A549 (cell line): ENCODE measurements around the gene CAMSAP1. TPM values are rescaled to one million over a fixed set of nuclear protein-coding genes. Genes with fewer than 3 reads are reported as not detected.

Experiments
- ATAC-seq, 2 experiments: fragments of 200-7000 bp in 1 of 2; fragments of >200 bp in 1 of 2; cut with Nextera tagmentation in 1 of 2; cut with Tn5 transposase in 1 of 2; 3 replicates each; pipeline versions ENCODE4 v1.8.0 to v1.9.1; 2018 to 2020; ENCODE audit warnings: mild to moderate bottlenecking in 1 of 2, moderate library complexity in 1 of 2
- CTCF ChIA-PET: fragments of 300-600 bp; sonication (Branson Sonifier 250); formaldehyde crosslinking; extraction: SDS; loops from one replicate; lab custom pipeline; 2021; ENCODE audit warnings: antibody characterized with exemption, inconsistent platforms; lab: Yijun Ruan, JAX
- POLR2A ChIA-PET: fragments of 350-600 bp; formaldehyde crosslinking; extraction: SDS; loops from one replicate; lab custom pipeline; 2021; ENCODE audit warnings: antibody characterized with exemption, inconsistent platforms; lab: Yijun Ruan, JAX
- DNase-seq, 2 experiments: peaks; one replicate each; pipeline versions ENCODE4 v3.0.0 to v3.0.0-alpha.2; 2011 to 2016; ENCODE audit warnings: low read depth in 1 of 2, low spot score in 1 of 2
- FAIRE-seq: peaks from 2 replicates; lab custom pipeline; 2011; peaks lifted over from hg19 to GRCh38; lab: Jason Lieb, UNC
- H3K27ac ChIP-seq, 2 experiments: fragments of >200 bp; sonication (Bioruptor Twin); formaldehyde crosslinking; 3 replicates each; pipeline ENCODE4 v1.5.1; 2016 to 2017
- H3K4me1 ChIP-seq: fragments of >200 bp; sonication (Bioruptor Twin); formaldehyde crosslinking; 3 replicates; pipeline ENCODE4 v1.6.1; 2016
- H3K4me2 ChIP-seq: fragments of >200 bp; sonication (Bioruptor Twin); formaldehyde crosslinking; 3 replicates; pipeline ENCODE4 v1.6.1; 2016
- H3K4me3 ChIP-seq: fragments of >200 bp; sonication (Bioruptor Twin); formaldehyde crosslinking; 3 replicates; pipeline ENCODE4 v1.5.1; 2016
- H3K9me3 ChIP-seq: fragments of >200 bp; sonication (Bioruptor Twin); formaldehyde crosslinking; 3 replicates; pipeline ENCODE4 v1.6.1; 2016
- CBX2 ChIP-seq: fragments of 200-600 bp; sonication (generic); IDR thresholded peaks from 2 replicates; pipeline ENCODE4 v1.6.1; 2016; ENCODE audit warnings: low read depth, mild to moderate bottlenecking, borderline replicate concordance
- CEBPB ChIP-seq, 2 experiments: fragments of >200 bp in 1 of 2; sonication (Bioruptor Twin) in 1 of 2; formaldehyde crosslinking in 1 of 2; IDR thresholded peaks; 2 replicates each; pipeline ENCODE4 v1.6.1; 2012 to 2016
- CHD2 ChIP-seq: fragments of 150-350 bp; IDR thresholded peaks from 2 replicates; pipeline ENCODE4 v1.6.1; 2014; ENCODE audit warnings: low read length; ENCODE audit not compliant: partially characterized antibody
- FOSB ChIP-seq: fragments of 250-450 bp; sonication (Bioruptor Pico); IDR thresholded peaks from 2 replicates; pipeline ENCODE4 v1.5.0; 2020; ENCODE audit warnings: mild to moderate bottlenecking, moderate library complexity
- HDAC2 ChIP-seq: fragments of 200-600 bp; sonication (generic); IDR thresholded peaks from 2 replicates; pipeline ENCODE4 v1.6.1; 2016
- KDM1A ChIP-seq: fragments of 200-600 bp; sonication (generic); IDR thresholded peaks from 2 replicates; pipeline ENCODE4 v1.6.1; 2016; ENCODE audit warnings: low read depth, mild to moderate bottlenecking
- KDM5A ChIP-seq: fragments of 200-600 bp; sonication (generic); IDR thresholded peaks from 2 replicates; pipeline ENCODE4 v1.6.1; 2016; ENCODE audit warnings: antibody characterized with exemption, mild to moderate bottlenecking
- NPAS2 ChIP-seq: fragments of 250-450 bp; sonication (Bioruptor Pico); IDR thresholded peaks from 2 replicates; pipeline ENCODE4 v1.8.0; 2022; ENCODE audit warnings: mild to moderate bottlenecking, moderate library complexity, borderline replicate concordance
- RAD21 ChIP-seq, 2 experiments: fragments of >200 bp in 1 of 2; sonication (Bioruptor Twin) in 1 of 2; formaldehyde crosslinking in 1 of 2; IDR thresholded peaks in 1 of 2; conservative IDR thresholded peaks in 1 of 2; 2 replicates in 1 of 2; 3 replicates in 1 of 2; pipeline ENCODE4 v1.6.1; 2012 to 2018; ENCODE audit warnings: inconsistent platforms in 1 of 2
- RFX5 ChIP-seq: fragments of 450-650 bp; IDR thresholded peaks from 2 replicates; pipeline ENCODE4 v1.7.1; 2014; ENCODE audit warnings: antibody characterized with exemption, mild to moderate bottlenecking, moderate library complexity
- SMC3 ChIP-seq: fragments of >200 bp; sonication (Bioruptor Twin); formaldehyde crosslinking; IDR thresholded peaks from 3 replicates; pipeline ENCODE4 v1.6.1; 2018; ENCODE audit warnings: inconsistent platforms
- SREBF2 ChIP-seq: fragments of 450-650 bp; IDR thresholded peaks from 2 replicates; pipeline ENCODE4 v1.6.1; 2014; ENCODE audit warnings: mild to moderate bottlenecking, moderate library complexity
- TFCP2L1 ChIP-seq: fragments of 250-450 bp; sonication (Bioruptor Pico); IDR thresholded peaks from 2 replicates; pipeline ENCODE4 v1.5.0; 2021; ENCODE audit warnings: mild to moderate bottlenecking
- TP53 ChIP-seq: fragments of 250-450 bp; sonication (Bioruptor Pico); IDR thresholded peaks from 2 replicates; pipeline ENCODE4 v1.5.0; 2021; ENCODE audit warnings: mild to moderate bottlenecking, moderate library complexity
- ZSCAN20 ChIP-seq: fragments of 250-450 bp; sonication (Bioruptor Pico); IDR thresholded peaks from 2 replicates; pipeline ENCODE4 v1.8.0; 2022; ENCODE audit warnings: mild to moderate bottlenecking, moderate library complexity
- WGBS: methylation state at CpG from one replicate; pipeline ENCODE4 v1.1.6; 2017; ENCODE audit errors: missing lambda C conversion rate; 5-methylcytosine and 5-hydroxymethylcytosine counted together
- polyA plus RNA-seq, 4 experiments: library from polyadenylated mRNA; depleted of rRNA in 3 of 4; stranded (reverse); fragments of >200 nt; fragmentation: RNase III in 1 of 4; extraction: RNeasy Plus Mini Kit Qiagen cat#74134 plus additional on column Dnase treatment in 1 of 4; gene quantifications; 2 replicates in 3 of 4; 3 replicates in 1 of 4; pipeline ENCODE4 v1.2.3, GENCODE V29; 2011 to 2017
- TF ChIP-seq, protein P1 (sequence below): IDR thresholded peaks from 2 replicates; pipeline ENCODE4 v1.6.1; 2012; ENCODE audit warnings: low read depth, borderline replicate concordance
- TF ChIP-seq, protein P2 (sequence below): fragments of >200 bp; sonication (Bioruptor Twin); formaldehyde crosslinking; IDR thresholded peaks from 3 replicates; pipeline ENCODE4 v1.5.1; 2016
- TF ChIP-seq, protein P3 (sequence below): fragments of 200-600 bp; sonication (generic); IDR thresholded peaks from 2 replicates; pipeline ENCODE4 v1.6.1; 2016; ENCODE audit warnings: antibody characterized with exemption, mild to moderate bottlenecking, moderate library complexity
- TF ChIP-seq, protein P4 (sequence below): IDR thresholded peaks from 2 replicates; pipeline ENCODE4 v1.6.1; 2012

CAMSAP1 gene
- polyA plus RNA-seq, 2 of the 4 experiments (the other 2 are of a cell fraction) = 8.6 to 15.0 TPM

DNA sequence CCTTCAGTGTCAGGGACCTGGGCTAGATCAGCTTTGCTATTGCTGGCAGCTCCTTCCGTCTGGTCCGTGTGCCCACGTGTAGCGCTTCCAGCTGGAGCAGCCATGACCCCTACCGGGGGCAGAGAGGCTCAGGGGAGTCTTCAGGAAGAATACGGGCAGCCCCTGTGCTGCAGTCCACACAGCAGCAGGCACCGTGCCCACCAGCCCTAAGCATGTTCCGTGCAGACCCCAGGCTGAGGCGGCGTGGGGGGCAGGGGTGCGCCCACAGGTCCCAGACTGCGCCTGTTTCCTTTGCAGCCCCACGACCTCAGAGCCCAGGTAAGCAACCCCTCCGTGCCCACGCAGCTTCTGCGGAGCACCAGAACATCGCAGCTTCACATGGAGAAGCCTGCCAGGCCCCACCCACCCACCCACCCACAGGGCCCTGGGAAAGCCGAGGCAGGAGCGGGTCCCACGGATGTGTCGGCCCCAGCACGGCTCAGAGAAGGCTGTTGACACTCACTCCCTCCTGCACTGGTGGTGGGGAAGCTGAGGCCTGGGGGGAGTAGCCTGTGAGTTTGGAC, 122.3 kb downstream of the CAMSAP1 start:
- Histone ChIP-seq H3K4me2 (no peak overlapping the region), H3K27ac (no peak overlapping the region), H3K9me3 (no peaks in the 10 kb centered on the region), H3K4me1 (no peaks in the 10 kb centered on the region), H3K4me3 (no peak overlapping the region)
- ChIA-PET POLR2A (interaction anchor here (0.5 kb wide), 1 partner anchor 471 kb away, joined by 3 read pairs; no protein-coding TSS in a partner anchor), CTCF (interaction anchor here (1.1 kb wide), 1 partner anchor 34 kb away, joined by 3 read pairs; no protein-coding TSS in a partner anchor)
- no peak for TF ChIP-seq SREBF2
- 0 out of 5 replicates have a peak, but pooled peaks of 1 of the 2 experiments have one; percentile 10 for TF ChIP-seq RAD21 (conservative IDR thresholded peaks at IDR 0.05 in 1 of 2, IDR thresholded peaks at IDR 0.05 in 1 of 2)
- no peak for DNase-seq
- no peak for FAIRE-seq
- ATAC-seq = no peak
- 52% methylated on average over 8 of the region's 22 CpGs for WGBS

DNA sequence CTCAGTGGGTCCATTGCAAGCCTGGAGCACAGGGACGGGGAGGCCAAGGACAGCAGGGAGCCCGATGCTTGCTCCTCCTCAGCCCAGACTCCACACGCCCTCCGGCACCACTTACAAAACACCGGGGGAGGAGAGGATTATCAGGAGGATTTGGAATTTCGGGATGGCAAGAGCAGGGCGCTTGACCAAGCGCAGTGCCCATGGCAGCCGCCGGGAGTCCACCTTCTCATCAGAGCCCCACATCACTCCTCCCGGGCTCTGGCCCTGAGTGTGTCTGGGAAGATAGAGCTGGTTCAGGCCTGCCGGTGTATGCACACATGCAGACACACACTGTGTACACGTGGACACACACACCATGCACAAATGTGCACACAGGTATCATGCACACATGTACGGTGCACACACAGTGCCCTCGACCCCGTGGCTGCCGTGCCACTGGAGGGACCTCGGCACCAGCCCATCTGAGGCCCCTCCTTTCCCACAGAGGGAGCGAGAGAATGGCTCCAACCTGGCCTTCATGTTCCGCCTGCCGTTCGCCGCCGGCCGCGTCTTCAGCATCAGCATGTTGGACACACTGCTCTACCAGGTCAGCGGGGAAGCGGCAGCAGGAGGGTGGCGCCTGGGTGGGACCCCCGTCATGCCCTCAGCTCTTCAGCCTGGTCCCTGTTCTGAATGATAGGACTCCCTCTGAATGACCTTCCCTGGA, 123.7 kb downstream of the CAMSAP1 start:
- no peaks in the 10 kb centered on the region for H3K4me1 ChIP-seq
- no peak overlapping the region for H3K4me2 ChIP-seq
- ATAC-seq = peak; percentile 42 to 77; a peak in 3 of 6 replicates
- H3K27ac ChIP-seq = no peak overlapping the region
- no peaks in the 10 kb centered on the region for H3K9me3 ChIP-seq
- ChIA-PET CTCF (interaction anchor here (1.3 kb wide), 1 partner anchor 83 kb away, joined by 3 read pairs; no protein-coding TSS in a partner anchor), POLR2A (no interaction called here)
- no peak overlapping the region for H3K4me3 ChIP-seq
- peak; percentile 30 to 48 for DNase-seq
- TF ChIP-seq RFX5 (no peak), KDM1A (no peak), CEBPB (IDR thresholded peaks at IDR 0.05) (no peak), KDM5A (no peak)
- TF ChIP-seq, protein P1, sequence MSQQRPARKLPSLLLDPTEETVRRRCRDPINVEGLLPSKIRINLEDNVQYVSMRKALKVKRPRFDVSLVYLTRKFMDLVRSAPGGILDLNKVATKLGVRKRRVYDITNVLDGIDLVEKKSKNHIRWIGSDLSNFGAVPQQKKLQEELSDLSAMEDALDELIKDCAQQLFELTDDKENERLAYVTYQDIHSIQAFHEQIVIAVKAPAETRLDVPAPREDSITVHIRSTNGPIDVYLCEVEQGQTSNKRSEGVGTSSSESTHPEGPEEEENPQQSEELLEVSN = no peak
- WGBS = 50% methylated on average over 22 of the region's 30 CpGs
- no peak for FAIRE-seq

DNA sequence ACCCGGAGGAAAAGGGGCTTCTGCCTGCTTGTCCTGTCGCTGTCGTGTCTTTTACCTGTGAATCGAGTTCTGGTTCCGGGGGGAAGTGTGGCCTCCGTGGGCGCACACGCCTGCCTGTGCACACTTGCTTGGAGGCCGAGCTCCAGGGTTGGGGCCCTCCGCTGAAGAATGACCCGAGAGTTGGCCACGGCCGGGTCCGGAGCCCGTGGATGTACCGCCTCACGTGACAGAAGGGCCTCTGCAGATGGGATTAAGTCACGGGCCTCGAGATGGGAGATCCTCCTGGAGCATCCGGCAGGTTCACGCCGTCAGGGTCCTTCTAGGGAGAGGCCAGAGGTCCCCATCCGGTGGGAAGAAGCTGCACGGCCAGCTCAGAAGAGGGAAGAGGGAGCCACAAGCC, 124.4 kb downstream of the CAMSAP1 start:
- Histone ChIP-seq H3K4me3 (no peak overlapping the region), H3K4me1 (no peaks in the 10 kb centered on the region), H3K27ac (no peak overlapping the region), H3K4me2 (no peak overlapping the region), H3K9me3 (no peaks in the 10 kb centered on the region)
- ChIA-PET POLR2A (no interaction called here), CTCF (interaction anchor here (1.3 kb wide), 1 partner anchor 82 kb away, joined by 3 read pairs; no protein-coding TSS in a partner anchor)
- DNase-seq (no peak), FAIRE-seq (no peak), ATAC-seq (no peak)
- TF ChIP-seq CHD2 = no peak
- 61% methylated on average over 18 of the region's 24 CpGs for WGBS

DNA sequence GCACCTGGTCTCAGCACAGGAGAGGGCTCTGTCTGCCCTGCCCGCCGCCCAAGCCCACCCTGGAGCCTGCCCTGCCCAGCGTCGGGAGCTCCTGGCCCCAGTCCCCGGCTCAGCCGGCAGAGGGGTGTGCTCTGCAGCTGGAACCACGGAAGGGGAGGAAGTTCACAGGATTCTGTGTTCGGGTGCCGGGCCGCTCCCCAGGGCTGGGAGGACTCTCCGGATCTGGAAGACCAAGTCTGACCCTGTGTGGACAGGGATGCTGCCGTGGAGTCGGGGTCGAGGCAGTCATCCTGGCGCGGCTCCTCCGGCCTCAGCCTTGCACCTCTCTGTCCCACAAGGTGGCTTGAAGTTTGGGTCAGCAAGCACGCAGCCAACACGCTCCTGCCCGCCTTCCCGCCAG, 126.7 kb downstream of the CAMSAP1 start:
- WGBS = 62% methylated on average over 9 of the region's 21 CpGs
- TF ChIP-seq, protein P2, sequence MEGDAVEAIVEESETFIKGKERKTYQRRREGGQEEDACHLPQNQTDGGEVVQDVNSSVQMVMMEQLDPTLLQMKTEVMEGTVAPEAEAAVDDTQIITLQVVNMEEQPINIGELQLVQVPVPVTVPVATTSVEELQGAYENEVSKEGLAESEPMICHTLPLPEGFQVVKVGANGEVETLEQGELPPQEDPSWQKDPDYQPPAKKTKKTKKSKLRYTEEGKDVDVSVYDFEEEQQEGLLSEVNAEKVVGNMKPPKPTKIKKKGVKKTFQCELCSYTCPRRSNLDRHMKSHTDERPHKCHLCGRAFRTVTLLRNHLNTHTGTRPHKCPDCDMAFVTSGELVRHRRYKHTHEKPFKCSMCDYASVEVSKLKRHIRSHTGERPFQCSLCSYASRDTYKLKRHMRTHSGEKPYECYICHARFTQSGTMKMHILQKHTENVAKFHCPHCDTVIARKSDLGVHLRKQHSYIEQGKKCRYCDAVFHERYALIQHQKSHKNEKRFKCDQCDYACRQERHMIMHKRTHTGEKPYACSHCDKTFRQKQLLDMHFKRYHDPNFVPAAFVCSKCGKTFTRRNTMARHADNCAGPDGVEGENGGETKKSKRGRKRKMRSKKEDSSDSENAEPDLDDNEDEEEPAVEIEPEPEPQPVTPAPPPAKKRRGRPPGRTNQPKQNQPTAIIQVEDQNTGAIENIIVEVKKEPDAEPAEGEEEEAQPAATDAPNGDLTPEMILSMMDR = no peak
- no peak for TF ChIP-seq HDAC2
- no peak for TF ChIP-seq SMC3
- no peak for TF ChIP-seq TP53 (CRISPR knock-in tag)
- TF ChIP-seq NPAS2 = no peak
- TF ChIP-seq, protein P3, sequence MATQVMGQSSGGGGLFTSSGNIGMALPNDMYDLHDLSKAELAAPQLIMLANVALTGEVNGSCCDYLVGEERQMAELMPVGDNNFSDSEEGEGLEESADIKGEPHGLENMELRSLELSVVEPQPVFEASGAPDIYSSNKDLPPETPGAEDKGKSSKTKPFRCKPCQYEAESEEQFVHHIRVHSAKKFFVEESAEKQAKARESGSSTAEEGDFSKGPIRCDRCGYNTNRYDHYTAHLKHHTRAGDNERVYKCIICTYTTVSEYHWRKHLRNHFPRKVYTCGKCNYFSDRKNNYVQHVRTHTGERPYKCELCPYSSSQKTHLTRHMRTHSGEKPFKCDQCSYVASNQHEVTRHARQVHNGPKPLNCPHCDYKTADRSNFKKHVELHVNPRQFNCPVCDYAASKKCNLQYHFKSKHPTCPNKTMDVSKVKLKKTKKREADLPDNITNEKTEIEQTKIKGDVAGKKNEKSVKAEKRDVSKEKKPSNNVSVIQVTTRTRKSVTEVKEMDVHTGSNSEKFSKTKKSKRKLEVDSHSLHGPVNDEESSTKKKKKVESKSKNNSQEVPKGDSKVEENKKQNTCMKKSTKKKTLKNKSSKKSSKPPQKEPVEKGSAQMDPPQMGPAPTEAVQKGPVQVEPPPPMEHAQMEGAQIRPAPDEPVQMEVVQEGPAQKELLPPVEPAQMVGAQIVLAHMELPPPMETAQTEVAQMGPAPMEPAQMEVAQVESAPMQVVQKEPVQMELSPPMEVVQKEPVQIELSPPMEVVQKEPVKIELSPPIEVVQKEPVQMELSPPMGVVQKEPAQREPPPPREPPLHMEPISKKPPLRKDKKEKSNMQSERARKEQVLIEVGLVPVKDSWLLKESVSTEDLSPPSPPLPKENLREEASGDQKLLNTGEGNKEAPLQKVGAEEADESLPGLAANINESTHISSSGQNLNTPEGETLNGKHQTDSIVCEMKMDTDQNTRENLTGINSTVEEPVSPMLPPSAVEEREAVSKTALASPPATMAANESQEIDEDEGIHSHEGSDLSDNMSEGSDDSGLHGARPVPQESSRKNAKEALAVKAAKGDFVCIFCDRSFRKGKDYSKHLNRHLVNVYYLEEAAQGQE = no peak
- no peak for TF ChIP-seq CBX2
- TF ChIP-seq, protein P4, sequence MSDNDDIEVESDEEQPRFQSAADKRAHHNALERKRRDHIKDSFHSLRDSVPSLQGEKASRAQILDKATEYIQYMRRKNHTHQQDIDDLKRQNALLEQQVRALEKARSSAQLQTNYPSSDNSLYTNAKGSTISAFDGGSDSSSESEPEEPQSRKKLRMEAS = no peak
- no peak for TF ChIP-seq TFCP2L1 (CRISPR knock-in tag)
- no peak for TF ChIP-seq FOSB (CRISPR knock-in tag)
- no peak for TF ChIP-seq ZSCAN20 (CRISPR knock-in tag)
- TF ChIP-seq, all 56 proteins: peak for 0
- DNase-seq = no peak
- FAIRE-seq = no peak
- CTCF ChIA-PET = no interaction called here
- Histone ChIP-seq H3K4me3 (no peak overlapping the region), H3K9me3 (no peaks in the 10 kb centered on the region), H3K4me1 (no peaks in the 10 kb centered on the region), H3K27ac (no peak overlapping the region), H3K4me2 (no peak overlapping the region)
- POLR2A ChIA-PET = no interaction called here
- ATAC-seq = peak in 1 of 2 experiments; percentile 17; a peak in 3 of 6 replicates
